Activated CD4-positive, alpha-beta T cell treated with anti-CD3 and anti-CD28 coated beads, Interleukin-2, amount 10 ng/mL, durations not matched to agents 7 days and 5 days (primary cell): ENCODE measurements around the gene KICS2. TPM values are rescaled to one million over a fixed set of nuclear protein-coding genes. Genes with fewer than 3 reads are reported as not detected.

ENCODE experiments used
- CTCF ChIA-PET: fragments of 350-600 bp; sonication (Branson Sonifier 250); formaldehyde crosslinking; loops from one replicate; lab custom pipeline; 2021; ENCODE audit warnings: antibody characterized with exemption; lab: Charles Lee
- POLR2A ChIA-PET: fragments of 350-600 bp; sonication (Branson Sonifier 250); formaldehyde crosslinking; loops from one replicate; lab custom pipeline; 2021; ENCODE audit warnings: antibody characterized with exemption; lab: Charles Lee
- DNase-seq: peaks from one replicate; pipeline ENCODE4 v3.0.0-alpha.2; 2020
- H3K27ac Mint-ChIP-seq: one replicate; pipeline ENCODE4 v1.8.0; 2021; ENCODE audit warnings: mild to moderate bottlenecking, moderate library complexity, mixed read lengths
- H3K27me3 Mint-ChIP-seq: one replicate; pipeline ENCODE4 v1.8.0; 2021; ENCODE audit warnings: mixed read lengths
- H3K36me3 Mint-ChIP-seq: one replicate; pipeline ENCODE4 v1.8.0; 2021; ENCODE audit warnings: low read depth, mixed read lengths
- H3K4me1 Mint-ChIP-seq: one replicate; pipeline ENCODE4 v1.8.0; 2021; ENCODE audit warnings: mixed read lengths
- H3K4me3 Mint-ChIP-seq: one replicate; pipeline ENCODE4 v1.8.0; 2021; ENCODE audit warnings: mild to moderate bottlenecking, moderate library complexity, mixed read lengths
- H3K9me3 Mint-ChIP-seq: one replicate; pipeline ENCODE4 v1.8.0; 2021; ENCODE audit warnings: mixed read lengths
- total RNA-seq, 2 experiments: library from RNA; stranded (reverse); gene quantifications; one replicate each; pipeline ENCODE4 v1.2.3, GENCODE V29; 2021

KICS2 gene
- 1 to 10 TPM; 8.4 to 8.7 TPM for total RNA-seq

DNA sequence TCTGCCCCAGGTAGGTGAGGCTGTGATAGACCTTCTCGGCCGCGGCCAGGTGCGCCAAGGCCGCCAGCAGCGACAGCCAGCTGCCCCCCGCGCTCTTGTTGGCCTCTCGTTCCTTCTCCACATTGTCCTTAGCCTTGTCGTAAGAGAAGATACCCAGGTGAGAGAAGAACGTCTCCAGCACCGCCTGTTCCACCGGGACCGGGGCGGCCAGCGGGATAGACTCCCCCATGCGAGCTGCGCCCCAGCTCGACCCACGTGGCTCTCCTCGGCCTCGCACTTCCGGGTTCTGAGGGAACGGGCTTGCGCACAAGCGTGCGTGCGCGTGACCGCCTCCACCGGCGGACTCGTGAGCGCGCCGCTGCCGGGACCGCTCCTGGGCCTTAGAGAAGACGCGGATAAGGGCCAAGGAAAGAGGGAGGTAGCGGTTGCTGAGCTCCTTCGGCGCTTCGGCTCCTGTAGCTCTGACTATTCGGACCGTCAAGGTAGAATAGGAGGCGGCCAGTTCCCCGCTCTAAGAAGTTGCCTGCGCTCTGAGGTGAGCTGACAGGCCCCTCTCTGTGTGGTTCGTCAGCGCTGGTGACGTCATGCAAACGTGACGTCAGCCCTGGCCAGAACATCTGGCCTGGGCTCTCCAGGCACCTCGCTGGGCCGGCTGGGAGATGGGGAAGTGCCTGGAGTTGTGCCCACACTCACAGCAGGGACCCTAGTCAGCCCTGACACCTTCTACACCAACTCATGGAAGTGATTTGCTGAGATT lies at the start of gene KICS2:
KICS2 (minus strand) TSS at position 288 of the 757 bp plus-strand sequence; CDS start at position 229, 59 bp downstream.
- CTCF ChIA-PET, result interaction anchor here (1.2 kb wide), 1 partner anchor 17 kb away, joined by 3 read pairs; no protein-coding TSS in a partner anchor
- H3K4me1 Mint-ChIP-seq, result peaks cover 41% of the 10 kb centered on the region
- H3K4me3 Mint-ChIP-seq, result peak within 1 kb of the TSS; percentile 98
- no peaks in the 10 kb centered on the region for H3K9me3 Mint-ChIP-seq
- H3K36me3 Mint-ChIP-seq, result no peaks in the 10 kb centered on the region
- POLR2A ChIA-PET, result no interaction called here
- peaks cover 10% of the 10 kb centered on the region for H3K27me3 Mint-ChIP-seq
- peak within 1 kb of the TSS; percentile 97 for H3K27ac Mint-ChIP-seq
- DNase-seq, result peak; percentile 92

DNA sequence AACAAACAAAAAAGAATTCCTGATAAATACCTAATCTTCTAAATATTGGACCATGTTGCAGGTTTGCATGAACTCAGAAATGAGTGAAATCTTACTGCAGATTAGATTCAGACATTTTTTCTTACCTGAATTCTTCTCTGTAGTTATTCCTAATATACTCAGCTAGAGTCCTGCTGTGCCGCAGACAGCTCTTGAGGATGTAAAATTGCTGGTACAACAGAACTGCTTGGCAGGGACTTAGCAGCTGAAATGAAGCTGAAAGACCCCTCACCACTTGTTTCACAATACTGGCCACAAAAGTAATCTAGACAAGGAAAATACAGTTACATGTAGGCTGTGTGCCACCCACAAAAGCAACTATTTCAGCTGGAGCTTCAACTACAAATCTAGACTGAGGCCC lies 48.3 kb upstream of the KICS2 start:
- ChIA-PET CTCF (no interaction called here), POLR2A (no interaction called here)
- Mint-ChIP-seq H3K27me3 (no peaks in the 10 kb centered on the region), H3K4me3 (no peak overlapping the region), H3K4me1 (no peaks in the 10 kb centered on the region), H3K27ac (no peak overlapping the region), H3K36me3 (no peaks in the 10 kb centered on the region), H3K9me3 (no peaks in the 10 kb centered on the region)
- DNase-seq, result no peak

- Mint-ChIP-seq H3K4me1 (no peaks in the 10 kb centered on the region), H3K27me3 (no peaks in the 10 kb centered on the region), H3K4me3 (no peak overlapping the region), H3K9me3 (no peaks in the 10 kb centered on the region), H3K36me3 (no peaks in the 10 kb centered on the region), H3K27ac (no peak overlapping the region)
- CTCF ChIA-PET, result interaction anchor here (0.8 kb wide), 1 partner anchor 98 kb away, joined by 3 read pairs; no protein-coding TSS in a partner anchor
- no peak for DNase-seq
- POLR2A ChIA-PET, result no interaction called here
Observed at GRCh38 chr12:64269161-64269560, 47.1 kb upstream of the KICS2 start.

GRCh38 chr12:64268409-64268808 lies 46.3 kb upstream of the KICS2 start:
- ChIA-PET POLR2A (no interaction called here), CTCF (no interaction called here)
- H3K4me1 Mint-ChIP-seq, result no peaks in the 10 kb centered on the region
- no peaks in the 10 kb centered on the region for H3K36me3 Mint-ChIP-seq
- H3K4me3 Mint-ChIP-seq, result no peak overlapping the region
- H3K27ac Mint-ChIP-seq, result no peak overlapping the region
- H3K27me3 Mint-ChIP-seq, result no peaks in the 10 kb centered on the region
- DNase-seq, result no peak
- H3K9me3 Mint-ChIP-seq, result no peaks in the 10 kb centered on the region

DNA sequence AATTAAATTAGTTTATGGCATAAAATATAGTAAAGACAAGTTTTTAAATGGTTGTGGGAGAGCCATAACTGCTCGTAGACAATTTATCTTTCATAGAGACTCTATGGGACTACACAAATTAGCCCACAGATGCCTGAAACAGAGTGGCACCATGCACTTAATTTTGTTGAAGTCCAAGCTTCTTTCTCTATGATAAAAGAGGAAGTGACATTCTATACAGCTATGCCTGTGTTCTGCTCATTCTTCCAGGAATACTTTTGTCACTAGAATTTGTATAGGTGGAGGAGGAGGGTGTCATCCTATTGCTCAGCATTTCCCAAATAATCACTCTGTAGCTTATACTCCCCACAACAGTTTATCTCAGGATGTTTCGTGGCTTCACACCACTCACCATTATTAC lies 43.7 kb upstream of the KICS2 start:
- Mint-ChIP-seq H3K4me1 (no peaks in the 10 kb centered on the region), H3K9me3 (no peaks in the 10 kb centered on the region), H3K27me3 (no peaks in the 10 kb centered on the region), H3K27ac (no peak overlapping the region), H3K4me3 (no peak overlapping the region), H3K36me3 (no peaks in the 10 kb centered on the region)
- no peak for DNase-seq
- ChIA-PET POLR2A (no interaction called here), CTCF (interaction anchor here (0.5 to 0.6 kb wide), 2 partner anchors 433 to 519 kb away, joined by 3 read pairs; no protein-coding TSS in a partner anchor)

GRCh38 chr12:64261813-64262212 lies 39.7 kb upstream of the KICS2 start:
- H3K9me3 Mint-ChIP-seq, result no peaks in the 10 kb centered on the region
- no peaks in the 10 kb centered on the region for H3K27me3 Mint-ChIP-seq
- POLR2A ChIA-PET, result no interaction called here
- H3K4me1 Mint-ChIP-seq, result no peaks in the 10 kb centered on the region
- CTCF ChIA-PET, result interaction anchor here (1.0 to 1.2 kb wide), 2 partner anchors 331 to 444 kb away, joined by 3 read pairs; no protein-coding TSS in a partner anchor
- DNase-seq, result no peak
- H3K27ac Mint-ChIP-seq, result no peak overlapping the region
- no peaks in the 10 kb centered on the region for H3K36me3 Mint-ChIP-seq
- no peak overlapping the region for H3K4me3 Mint-ChIP-seq

GRCh38 chr12:64258576-64258975 lies 36.5 kb upstream of the KICS2 start:
- Mint-ChIP-seq H3K27ac (no peak overlapping the region), H3K4me3 (no peak overlapping the region), H3K9me3 (no peaks in the 10 kb centered on the region), H3K4me1 (no peaks in the 10 kb centered on the region), H3K36me3 (no peaks in the 10 kb centered on the region), H3K27me3 (no peaks in the 10 kb centered on the region)
- ChIA-PET CTCF (no interaction called here), POLR2A (no interaction called here)
- no peak for DNase-seq

DNA sequence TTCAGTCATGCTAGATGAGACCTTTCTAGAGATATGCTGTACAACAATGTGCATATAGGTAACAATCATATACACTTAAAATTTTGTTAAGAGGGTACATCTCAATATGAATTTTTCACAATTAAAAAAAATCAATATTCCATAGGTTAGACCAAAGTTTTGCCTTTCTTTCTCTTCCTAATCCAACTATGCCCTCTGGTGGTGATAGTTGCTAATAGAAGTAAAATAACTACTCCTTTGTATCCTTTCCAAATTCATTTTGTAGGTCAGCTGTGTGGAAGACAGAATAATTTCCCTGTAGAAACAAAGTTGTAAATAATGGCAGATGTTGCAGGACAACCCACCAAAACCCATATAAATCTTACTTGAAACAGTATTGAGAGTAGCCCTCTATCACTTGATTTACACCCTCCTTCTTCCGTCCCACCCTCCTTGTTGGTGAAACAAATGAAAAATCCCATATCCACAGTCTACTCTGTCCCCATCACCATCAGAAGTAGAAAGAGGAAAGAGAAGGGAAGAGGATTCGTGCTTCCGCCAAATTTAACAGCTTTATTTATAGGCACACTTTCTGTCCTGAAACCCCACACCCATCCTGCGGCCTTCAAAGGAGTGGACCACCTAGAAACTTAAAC lies 34.2 kb upstream of the KICS2 start:
- no peaks in the 10 kb centered on the region for H3K4me1 Mint-ChIP-seq
- no peak overlapping the region for H3K27ac Mint-ChIP-seq
- no peak overlapping the region for H3K4me3 Mint-ChIP-seq
- H3K27me3 Mint-ChIP-seq, result no peaks in the 10 kb centered on the region
- no peaks in the 10 kb centered on the region for H3K36me3 Mint-ChIP-seq
- peak; percentile 39 for DNase-seq
- H3K9me3 Mint-ChIP-seq, result no peaks in the 10 kb centered on the region
- POLR2A ChIA-PET, result no interaction called here
- CTCF ChIA-PET, result interaction anchor here (1.3 kb wide), 1 partner anchor 429 kb away, joined by 3 read pairs; no protein-coding TSS in a partner anchor

GRCh38 chr12:64255249-64255648 lies 33.2 kb upstream of the KICS2 start:
- POLR2A ChIA-PET, result no interaction called here
- CTCF ChIA-PET, result no interaction called here
- no peaks in the 10 kb centered on the region for H3K4me1 Mint-ChIP-seq
- DNase-seq, result no peak
- H3K9me3 Mint-ChIP-seq, result no peaks in the 10 kb centered on the region
- no peaks in the 10 kb centered on the region for H3K36me3 Mint-ChIP-seq
- H3K27me3 Mint-ChIP-seq, result no peaks in the 10 kb centered on the region
- H3K4me3 Mint-ChIP-seq, result no peak overlapping the region
- no peak overlapping the region for H3K27ac Mint-ChIP-seq

DNA sequence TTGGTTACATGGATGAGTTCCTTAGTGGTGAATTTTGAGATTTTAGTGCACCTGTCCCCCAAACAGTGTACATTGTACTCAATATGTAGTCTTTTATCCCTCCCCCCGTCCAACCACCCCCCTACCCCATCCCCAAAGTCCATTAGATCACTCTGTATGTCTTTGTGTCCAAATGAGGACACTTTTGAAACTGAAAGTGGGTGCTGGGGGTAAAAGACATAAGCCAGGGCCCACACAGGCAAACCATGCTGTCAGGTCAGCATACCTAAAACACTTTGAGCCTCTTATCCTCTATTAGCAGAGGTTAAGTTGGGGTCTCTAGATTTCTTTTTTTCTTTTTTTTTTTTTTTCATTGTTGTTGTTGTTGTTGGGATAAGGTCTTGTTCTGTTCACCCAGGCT lies 31.3 kb upstream of the KICS2 start:
- Mint-ChIP-seq H3K27me3 (no peaks in the 10 kb centered on the region), H3K36me3 (no peaks in the 10 kb centered on the region), H3K4me3 (no peak overlapping the region), H3K4me1 (no peaks in the 10 kb centered on the region), H3K27ac (no peak overlapping the region), H3K9me3 (no peaks in the 10 kb centered on the region)
- no peak for DNase-seq
- ChIA-PET POLR2A (no interaction called here), CTCF (no interaction called here)

- Mint-ChIP-seq H3K27me3 (no peaks in the 10 kb centered on the region), H3K9me3 (no peaks in the 10 kb centered on the region), H3K4me1 (no peaks in the 10 kb centered on the region), H3K4me3 (no peak overlapping the region), H3K27ac (no peak overlapping the region), H3K36me3 (no peaks in the 10 kb centered on the region)
- ChIA-PET POLR2A (no interaction called here), CTCF (no interaction called here)
- no peak for DNase-seq
Observed at GRCh38 chr12:64252681-64253080, 30.6 kb upstream of the KICS2 start.

DNA sequence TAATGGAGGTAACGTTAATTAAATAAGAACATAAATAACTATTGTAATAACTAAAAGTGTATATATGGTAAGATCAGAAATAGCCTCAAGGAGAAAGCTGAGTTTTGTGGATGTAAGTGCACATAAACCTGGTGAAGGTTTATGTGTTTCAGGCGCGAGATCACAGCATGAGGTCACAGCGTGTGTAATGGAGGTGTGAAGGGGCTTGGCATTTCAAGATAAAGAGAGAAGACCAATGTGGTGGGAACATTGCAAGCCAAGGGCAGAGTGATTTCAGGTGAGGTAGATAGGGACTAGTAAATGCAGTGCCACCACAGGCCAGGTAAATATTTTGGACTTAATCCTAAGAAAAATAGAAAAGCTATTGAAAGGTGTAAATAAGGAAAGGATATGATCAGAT lies 21.7 kb upstream of the KICS2 start:
- no peak overlapping the region for H3K4me3 Mint-ChIP-seq
- no peaks in the 10 kb centered on the region for H3K27me3 Mint-ChIP-seq
- no peak overlapping the region for H3K27ac Mint-ChIP-seq
- POLR2A ChIA-PET, result no interaction called here
- H3K36me3 Mint-ChIP-seq, result no peaks in the 10 kb centered on the region
- CTCF ChIA-PET, result no interaction called here
- no peaks in the 10 kb centered on the region for H3K9me3 Mint-ChIP-seq
- no peak for DNase-seq
- no peaks in the 10 kb centered on the region for H3K4me1 Mint-ChIP-seq

DNA sequence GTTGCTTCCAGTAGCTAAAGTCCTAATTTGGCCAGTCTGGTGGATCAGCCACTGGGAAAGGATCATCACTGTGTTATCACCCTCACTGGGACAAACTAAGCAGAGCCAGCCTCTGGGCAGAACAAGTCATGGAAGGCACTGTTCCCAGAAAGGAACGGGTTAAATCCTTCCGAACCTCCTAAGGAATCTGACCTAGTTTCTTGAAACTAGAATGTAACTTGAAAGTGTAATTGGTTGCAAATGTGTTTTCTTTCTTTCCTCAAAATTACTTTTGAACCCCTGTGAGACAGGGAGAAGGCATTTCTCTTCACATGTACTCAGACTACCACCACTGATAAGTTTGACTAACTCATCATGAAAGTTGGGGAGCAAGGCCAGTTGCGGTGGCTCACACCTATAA lies 18.7 kb upstream of the KICS2 start:
- CTCF ChIA-PET, result no interaction called here
- no peaks in the 10 kb centered on the region for H3K4me1 Mint-ChIP-seq
- no peak for DNase-seq
- H3K27ac Mint-ChIP-seq, result no peak overlapping the region
- H3K27me3 Mint-ChIP-seq, result peaks cover 2% of the 10 kb centered on the region
- no peaks in the 10 kb centered on the region for H3K9me3 Mint-ChIP-seq
- POLR2A ChIA-PET, result no interaction called here
- no peaks in the 10 kb centered on the region for H3K36me3 Mint-ChIP-seq
- no peak overlapping the region for H3K4me3 Mint-ChIP-seq
